ENCODE measurements around the gene SIGLEC1. TPM values are rescaled to one million over a fixed set of nuclear protein-coding genes. Genes with fewer than 3 reads are reported as not detected.

Gene SIGLEC1
- total RNA-seq, 1 experiment from 2014 or later: 0.17 TPM

- Histone ChIP-seq H3K4me3 (replicated peaks in 1 of 2; ENCODE audit: low read depth in 1 of 2, low read length in 2 of 2) (no peak overlapping the region), H3K9ac (ENCODE audit: low read length) (no peak overlapping the region), H3K27me3 (ENCODE audit: insufficient read depth, low read length) (no peaks in the 10 kb centered on the region), H2AFZ (ENCODE audit: low read depth, low read length, poor library complexity, severe bottlenecking) (no peak overlapping the region), H3K9me3 (ENCODE audit: control insufficient read depth in 1 of 2, insufficient read depth in 1 of 2, low read depth in 1 of 2, low read length in 2 of 2) (no peaks in the 10 kb centered on the region), H4K20me1 (ENCODE audit: insufficient read depth) (no peaks in the 10 kb centered on the region), H3K36me3 (ENCODE audit: control insufficient read depth in 1 of 2, insufficient read depth in 2 of 2, low read length in 2 of 2) (peaks cover 7 to 36% of the 10 kb centered on the region in 2 experiments; a peak in 3 of 4 replicates), H3K4me2 (ENCODE audit: low read length) (no peak overlapping the region), H3K4me1 (ENCODE audit: control insufficient read depth in 1 of 2, insufficient read depth in 2 of 2, low read length in 2 of 2) (peaks cover 0 to 3% of the 10 kb centered on the region in 2 experiments; a peak in 1 of 4 replicates), H3K27ac (ENCODE audit: low read depth, low read length) (no peak overlapping the region), H3K79me2 (ENCODE audit: insufficient read depth, low read length) (peaks cover 6% of the 10 kb centered on the region; the same call in 1 of the 2 replicates), H3K9me2 (ENCODE audit: insufficient read depth) (no peaks in the 10 kb centered on the region)
- ATAC-seq: no peak
- no TSS peak for BruUV-seq (replicated peaks)
- intact Hi-C loops (cut with micrococcal nuclease): no loop called here
- ChIA-PET POLR2A (no interaction called here), RAD21 (ENCODE audit: low non-redundant PET in 1 of 2, low total read pairs in 2 of 2, uncharacterized antibody in 2 of 2, unreplicated experiment in 2 of 2) (no interaction called here), CTCF (interaction anchor here (1.6 kb wide), 1 partner anchor 12 kb away, joined by 4 read pairs; the partner anchor contains the start of gene ADISSP)
- DNase-seq (ENCODE audit: low read depth, low spot score): no peak
- TF ChIP-seq ZBTB33 (IDR thresholded peaks at IDR 0.05; ENCODE audit: extremely low read depth, insufficient replicate concordance, low read length): no peak
- no peak for TF ChIP-seq CTCF (IDR thresholded peaks at IDR 0.05 in 2 of 3, conservative IDR thresholded peaks at IDR 0.05 in 1 of 3; ENCODE audit: borderline replicate concordance in 1 of 3, insufficient read depth in 1 of 3, low read depth in 2 of 3, low read length in 2 of 3)
- TF ChIP-seq SRF (IDR thresholded peaks at IDR 0.05; ENCODE audit: low read depth): no peak
- no peak for TF ChIP-seq REST (IDR thresholded peaks at IDR 0.05; ENCODE audit: low read depth)
- TF ChIP-seq EZH2 (IDR thresholded peaks at IDR 0.05): no peak
- TF ChIP-seq CEBPB (IDR thresholded peaks at IDR 0.05; ENCODE audit: low read depth): no peak
- TF ChIP-seq EZH2phosphoT487 (IDR thresholded peaks at IDR 0.05; ENCODE audit: borderline replicate concordance): no peak
- no peak for TF ChIP-seq ZFX (IDR thresholded peaks at IDR 0.05)
- no peak for TF ChIP-seq JUND (IDR thresholded peaks at IDR 0.05)
- TF ChIP-seq RAD21 (IDR thresholded peaks at IDR 0.05; ENCODE audit: low read depth): no peak
- TF ChIP-seq ELF1 (IDR thresholded peaks at IDR 0.05; ENCODE audit: borderline replicate concordance, low read depth): no peak
- no peak for TF ChIP-seq EGR1 (IDR thresholded peaks at IDR 0.05; ENCODE audit: low read depth)
These were observed 43.5 kb upstream of the SIGLEC1 start for GRCh38 chr20:3755814-3756480.
